A549 (cell line): ENCODE results near the gene SPEN. TPM values are rescaled to one million over a fixed set of nuclear protein-coding genes. Genes with fewer than 3 reads are reported as not detected.

Experiments
- ATAC-seq, 2 experiments: fragments of 200-7000 bp in 1 of 2; fragments of >200 bp in 1 of 2; cut with Nextera tagmentation in 1 of 2; cut with Tn5 transposase in 1 of 2; 3 replicates each; pipeline versions ENCODE4 v1.8.0 to v1.9.1; 2018 to 2020; ENCODE audit warnings: mild to moderate bottlenecking in 1 of 2, moderate library complexity in 1 of 2
- CTCF ChIA-PET: fragments of 300-600 bp; sonication (Branson Sonifier 250); formaldehyde crosslinking; extraction: SDS; loops from one replicate; lab custom pipeline; 2021; ENCODE audit warnings: antibody characterized with exemption, inconsistent platforms; lab: Yijun Ruan, JAX
- POLR2A ChIA-PET: fragments of 350-600 bp; formaldehyde crosslinking; extraction: SDS; loops from one replicate; lab custom pipeline; 2021; ENCODE audit warnings: antibody characterized with exemption, inconsistent platforms; lab: Yijun Ruan, JAX
- DNase-seq, 2 experiments: peaks; one replicate each; pipeline versions ENCODE4 v3.0.0 to v3.0.0-alpha.2; 2011 to 2016; ENCODE audit warnings: low read depth in 1 of 2, low spot score in 1 of 2
- FAIRE-seq: peaks from 2 replicates; lab custom pipeline; 2011; peaks lifted over from hg19 to GRCh38; lab: Jason Lieb, UNC
- H3K27ac ChIP-seq, 2 experiments: fragments of >200 bp; sonication (Bioruptor Twin); formaldehyde crosslinking; 3 replicates each; pipeline ENCODE4 v1.5.1; 2016 to 2017
- H3K4me1 ChIP-seq: fragments of >200 bp; sonication (Bioruptor Twin); formaldehyde crosslinking; 3 replicates; pipeline ENCODE4 v1.6.1; 2016
- H3K4me2 ChIP-seq: fragments of >200 bp; sonication (Bioruptor Twin); formaldehyde crosslinking; 3 replicates; pipeline ENCODE4 v1.6.1; 2016
- H3K4me3 ChIP-seq: fragments of >200 bp; sonication (Bioruptor Twin); formaldehyde crosslinking; 3 replicates; pipeline ENCODE4 v1.5.1; 2016
- H3K9me3 ChIP-seq: fragments of >200 bp; sonication (Bioruptor Twin); formaldehyde crosslinking; 3 replicates; pipeline ENCODE4 v1.6.1; 2016
- BHLHE40 ChIP-seq: IDR thresholded peaks from 2 replicates; pipeline ENCODE4 v1.6.1; 2012; ENCODE audit warnings: low read depth, low read length, inconsistent platforms
- CEBPB ChIP-seq, 2 experiments: fragments of >200 bp in 1 of 2; sonication (Bioruptor Twin) in 1 of 2; formaldehyde crosslinking in 1 of 2; IDR thresholded peaks; 2 replicates each; pipeline ENCODE4 v1.6.1; 2012 to 2016
- EHMT2 ChIP-seq: fragments of 200-600 bp; sonication (generic); IDR thresholded peaks from 2 replicates; pipeline ENCODE4 v1.6.1; 2016; ENCODE audit warnings: antibody characterized with exemption, low read depth, mild to moderate bottlenecking, moderate library complexity
- EP300 ChIP-seq, 2 experiments: fragments of >200 bp; sonication (Bioruptor Twin); formaldehyde crosslinking; IDR thresholded peaks; 2 replicates in 1 of 2; 3 replicates in 1 of 2; pipeline ENCODE4 v1.6.1; 2016 to 2017
- GATA3 ChIP-seq: IDR thresholded peaks from 2 replicates; pipeline ENCODE4 v1.6.1; 2012; ENCODE audit warnings: borderline replicate concordance
- HDAC2 ChIP-seq: fragments of 200-600 bp; sonication (generic); IDR thresholded peaks from 2 replicates; pipeline ENCODE4 v1.6.1; 2016
- JUN ChIP-seq, 2 experiments: fragments of >200 bp; sonication (Bioruptor Twin); formaldehyde crosslinking; IDR thresholded peaks; 2 replicates in 1 of 2; 3 replicates in 1 of 2; pipeline ENCODE4 v1.6.1; 2016 to 2017
- KDM1A ChIP-seq: fragments of 200-600 bp; sonication (generic); IDR thresholded peaks from 2 replicates; pipeline ENCODE4 v1.6.1; 2016; ENCODE audit warnings: low read depth, mild to moderate bottlenecking
- KDM5A ChIP-seq: fragments of 200-600 bp; sonication (generic); IDR thresholded peaks from 2 replicates; pipeline ENCODE4 v1.6.1; 2016; ENCODE audit warnings: antibody characterized with exemption, mild to moderate bottlenecking
- MAFK ChIP-seq: fragments of 450-650 bp; IDR thresholded peaks from 2 replicates; pipeline ENCODE4 v1.6.1; 2014; ENCODE audit not compliant: partially characterized antibody
- NPAS2 ChIP-seq: fragments of 250-450 bp; sonication (Bioruptor Pico); IDR thresholded peaks from 2 replicates; pipeline ENCODE4 v1.8.0; 2022; ENCODE audit warnings: mild to moderate bottlenecking, moderate library complexity, borderline replicate concordance
- POLR2A ChIP-seq: IDR thresholded peaks from 2 replicates; pipeline ENCODE4 v1.6.1; 2012; ENCODE audit warnings: mild to moderate bottlenecking, low read length
- RFX5 ChIP-seq: fragments of 450-650 bp; IDR thresholded peaks from 2 replicates; pipeline ENCODE4 v1.7.1; 2014; ENCODE audit warnings: antibody characterized with exemption, mild to moderate bottlenecking, moderate library complexity
- RNF2 ChIP-seq: fragments of 200-600 bp; sonication (generic); IDR thresholded peaks from 2 replicates; pipeline ENCODE4 v1.6.1; 2016; ENCODE audit warnings: low read depth, mild to moderate bottlenecking, antibody characterized with exemption, moderate library complexity, borderline replicate concordance
- SMC3 ChIP-seq: fragments of >200 bp; sonication (Bioruptor Twin); formaldehyde crosslinking; IDR thresholded peaks from 3 replicates; pipeline ENCODE4 v1.6.1; 2018; ENCODE audit warnings: inconsistent platforms
- ZNF302 ChIP-seq: fragments of 250-450 bp; sonication (Bioruptor Pico); IDR thresholded peaks from 2 replicates; pipeline ENCODE4 v1.9.0; 2021; ENCODE audit warnings: inconsistent platforms, mild to moderate bottlenecking, moderate library complexity
- WGBS: methylation state at CpG from one replicate; pipeline ENCODE4 v1.1.6; 2017; ENCODE audit errors: missing lambda C conversion rate; 5-methylcytosine and 5-hydroxymethylcytosine counted together
- polyA plus RNA-seq, 4 experiments: library from polyadenylated mRNA; depleted of rRNA in 3 of 4; stranded (reverse); fragments of >200 nt; fragmentation: RNase III in 1 of 4; extraction: RNeasy Plus Mini Kit Qiagen cat#74134 plus additional on column Dnase treatment in 1 of 4; gene quantifications; 2 replicates in 3 of 4; 3 replicates in 1 of 4; pipeline ENCODE4 v1.2.3, GENCODE V29; 2011 to 2017
- TF ChIP-seq, protein P1 (sequence below): fragments of 150-350 bp; IDR thresholded peaks from 2 replicates; pipeline ENCODE4 v1.6.1; 2014; ENCODE audit warnings: low read depth, mild to moderate bottlenecking, low read length
- TF ChIP-seq, protein P2 (sequence below): IDR thresholded peaks from 2 replicates; pipeline ENCODE4 v1.6.1; 2012; ENCODE audit warnings: low read depth, borderline replicate concordance
- TF ChIP-seq, protein P3 (sequence below): fragments of >200 bp; sonication (Bioruptor Twin); formaldehyde crosslinking; IDR thresholded peaks from 2 replicates; pipeline ENCODE4 v1.6.1; 2016
- TF ChIP-seq, protein P4 (sequence below): IDR thresholded peaks from 2 replicates; pipeline ENCODE4 v1.6.1; 2012
- TF ChIP-seq, protein P5 (sequence below): fragments of >200 bp; sonication (Bioruptor Twin); formaldehyde crosslinking; IDR thresholded peaks from 3 replicates; pipeline ENCODE4 v1.6.1; 2016
- TF ChIP-seq, protein P6 (sequence below): fragments of 250-450 bp; sonication (Bioruptor Pico); IDR thresholded peaks from 2 replicates; pipeline ENCODE4 v1.5.0; 2021; ENCODE audit warnings: mild to moderate bottlenecking, moderate library complexity, borderline replicate concordance
- TF ChIP-seq, protein P7 (sequence below): fragments of 250-450 bp; sonication (Bioruptor Pico); IDR thresholded peaks from 2 replicates; pipeline ENCODE4 v1.5.0; 2020; ENCODE audit warnings: low read depth, mild to moderate bottlenecking, moderate library complexity
- TF ChIP-seq, protein P8 (sequence below): IDR thresholded peaks from 2 replicates; pipeline ENCODE4 v1.6.1; 2012

The SPEN gene
- polyA plus RNA-seq, 2 of the 4 experiments (the other 2 are of a cell fraction), result 7.0 to 15.5 TPM

DNA sequence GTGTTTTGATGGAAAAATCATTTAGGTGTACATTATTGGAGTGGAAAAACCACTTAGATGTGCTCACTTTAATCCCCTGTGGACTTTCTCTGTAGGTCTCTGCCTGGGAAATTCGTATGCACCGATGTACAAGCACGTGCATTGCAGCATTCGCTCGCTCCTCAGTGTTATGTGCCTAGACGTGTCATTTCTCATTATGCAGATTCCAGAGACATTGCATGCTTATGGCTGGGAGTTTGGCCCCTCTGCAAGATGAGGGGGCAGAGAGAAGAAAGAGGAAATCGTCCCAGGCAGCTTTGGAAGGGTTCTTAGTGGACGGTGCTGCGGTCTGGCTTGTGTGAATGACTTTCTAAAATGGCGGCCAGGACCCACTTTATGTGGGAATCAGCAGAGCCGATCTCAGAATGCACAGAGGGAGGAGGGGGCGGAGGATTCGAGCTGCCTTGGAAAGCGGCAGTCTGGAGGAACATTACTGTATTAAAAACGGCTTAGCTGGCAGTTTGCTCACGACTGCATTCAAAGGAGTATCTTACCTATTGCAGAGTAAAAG, 2.3 kb downstream of the SPEN start:
- FAIRE-seq, result no peak
- CTCF ChIA-PET, result interaction anchor here (0.8 to 1.4 kb wide), 5 partner anchors 10 to 101 kb away, joined by 3 to 4 read pairs (median 3); no protein-coding TSS in a partner anchor
- POLR2A ChIA-PET, result interaction anchor here (1.1 to 4.4 kb wide), 5 partner anchors 12 to 55 kb away, joined by 3 to 30 read pairs (median 4); no protein-coding TSS in a partner anchor

DNA sequence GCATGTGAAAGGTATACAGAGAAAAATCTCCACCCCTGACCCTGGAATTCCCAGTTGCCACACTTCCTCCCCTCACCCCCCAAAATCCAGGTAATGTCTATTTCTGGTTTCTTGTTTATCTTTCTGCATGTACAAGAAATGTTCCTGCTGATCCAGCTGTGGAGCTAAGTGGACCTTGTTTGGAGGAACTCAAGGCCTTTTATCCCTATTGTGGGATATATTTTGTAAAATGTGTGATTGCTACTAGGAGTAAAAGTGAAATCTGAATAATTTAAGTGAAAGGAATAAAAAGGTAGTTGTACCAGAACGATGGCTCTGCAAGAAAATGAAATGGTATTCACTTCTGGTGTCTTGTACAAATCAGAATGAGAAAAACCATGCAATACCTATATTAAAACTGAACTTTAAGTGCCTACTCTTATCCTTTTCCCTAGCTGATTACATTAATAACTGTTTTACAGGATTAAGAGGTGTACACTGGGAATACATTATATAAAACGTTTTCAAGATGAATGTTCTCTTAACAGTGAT, 3.0 kb downstream of the SPEN start:
- Histone ChIP-seq H3K4me2 (peak overlapping the region; percentile 96), H3K9me3 (no peaks in the 10 kb centered on the region), H3K4me3 (peak overlapping the region; percentile 99; the same call in 2 of the 3 replicates), H3K4me1 (peaks cover 30% of the 10 kb centered on the region), H3K27ac (peak overlapping the region; percentile 98 to 100)
- ATAC-seq (no peak), FAIRE-seq (no peak), DNase-seq (no peak)
- WGBS, result 16% methylated on average over 2 of the region's 2 CpGs
- CTCF ChIA-PET, result interaction anchor here (0.7 to 1.4 kb wide), 4 partner anchors 9 to 59 kb away, joined by 3 to 4 read pairs (median 3); no protein-coding TSS in a partner anchor
- POLR2A ChIA-PET, result interaction anchor here (1.7 to 4.4 kb wide), 3 partner anchors 13 to 51 kb away, joined by 4 to 30 read pairs (median 23); no protein-coding TSS in a partner anchor
- TF ChIP-seq, protein P1, sequence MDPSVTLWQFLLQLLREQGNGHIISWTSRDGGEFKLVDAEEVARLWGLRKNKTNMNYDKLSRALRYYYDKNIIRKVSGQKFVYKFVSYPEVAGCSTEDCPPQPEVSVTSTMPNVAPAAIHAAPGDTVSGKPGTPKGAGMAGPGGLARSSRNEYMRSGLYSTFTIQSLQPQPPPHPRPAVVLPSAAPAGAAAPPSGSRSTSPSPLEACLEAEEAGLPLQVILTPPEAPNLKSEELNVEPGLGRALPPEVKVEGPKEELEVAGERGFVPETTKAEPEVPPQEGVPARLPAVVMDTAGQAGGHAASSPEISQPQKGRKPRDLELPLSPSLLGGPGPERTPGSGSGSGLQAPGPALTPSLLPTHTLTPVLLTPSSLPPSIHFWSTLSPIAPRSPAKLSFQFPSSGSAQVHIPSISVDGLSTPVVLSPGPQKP, result no peak
- no peak for TF ChIP-seq SMC3
- no peak for TF ChIP-seq MAFK
- no peak for TF ChIP-seq POLR2A
- TF ChIP-seq RFX5, result no peak
- TF ChIP-seq, protein P2, sequence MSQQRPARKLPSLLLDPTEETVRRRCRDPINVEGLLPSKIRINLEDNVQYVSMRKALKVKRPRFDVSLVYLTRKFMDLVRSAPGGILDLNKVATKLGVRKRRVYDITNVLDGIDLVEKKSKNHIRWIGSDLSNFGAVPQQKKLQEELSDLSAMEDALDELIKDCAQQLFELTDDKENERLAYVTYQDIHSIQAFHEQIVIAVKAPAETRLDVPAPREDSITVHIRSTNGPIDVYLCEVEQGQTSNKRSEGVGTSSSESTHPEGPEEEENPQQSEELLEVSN, result no peak
- TF ChIP-seq, protein P3, sequence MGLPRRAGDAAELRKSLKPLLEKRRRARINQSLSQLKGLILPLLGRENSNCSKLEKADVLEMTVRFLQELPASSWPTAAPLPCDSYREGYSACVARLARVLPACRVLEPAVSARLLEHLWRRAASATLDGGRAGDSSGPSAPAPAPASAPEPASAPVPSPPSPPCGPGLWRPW, result no peak
- no peak for TF ChIP-seq KDM1A
- TF ChIP-seq, protein P4, sequence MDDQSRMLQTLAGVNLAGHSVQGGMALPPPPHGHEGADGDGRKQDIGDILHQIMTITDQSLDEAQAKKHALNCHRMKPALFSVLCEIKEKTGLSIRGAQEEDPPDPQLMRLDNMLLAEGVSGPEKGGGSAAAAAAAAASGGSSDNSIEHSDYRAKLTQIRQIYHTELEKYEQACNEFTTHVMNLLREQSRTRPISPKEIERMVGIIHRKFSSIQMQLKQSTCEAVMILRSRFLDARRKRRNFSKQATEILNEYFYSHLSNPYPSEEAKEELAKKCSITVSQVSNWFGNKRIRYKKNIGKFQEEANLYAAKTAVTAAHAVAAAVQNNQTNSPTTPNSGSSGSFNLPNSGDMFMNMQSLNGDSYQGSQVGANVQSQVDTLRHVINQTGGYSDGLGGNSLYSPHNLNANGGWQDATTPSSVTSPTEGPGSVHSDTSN, result no peak
- no peak for TF ChIP-seq EP300 (IDR thresholded peaks at IDR 0.05)
- TF ChIP-seq, protein P5, sequence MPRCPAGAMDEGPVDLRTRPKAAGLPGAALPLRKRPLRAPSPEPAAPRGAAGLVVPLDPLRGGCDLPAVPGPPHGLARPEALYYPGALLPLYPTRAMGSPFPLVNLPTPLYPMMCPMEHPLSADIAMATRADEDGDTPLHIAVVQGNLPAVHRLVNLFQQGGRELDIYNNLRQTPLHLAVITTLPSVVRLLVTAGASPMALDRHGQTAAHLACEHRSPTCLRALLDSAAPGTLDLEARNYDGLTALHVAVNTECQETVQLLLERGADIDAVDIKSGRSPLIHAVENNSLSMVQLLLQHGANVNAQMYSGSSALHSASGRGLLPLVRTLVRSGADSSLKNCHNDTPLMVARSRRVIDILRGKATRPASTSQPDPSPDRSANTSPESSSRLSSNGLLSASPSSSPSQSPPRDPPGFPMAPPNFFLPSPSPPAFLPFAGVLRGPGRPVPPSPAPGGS, result no peak
- no peak for TF ChIP-seq NPAS2 (CRISPR knock-in tag)
- TF ChIP-seq, protein P6, sequence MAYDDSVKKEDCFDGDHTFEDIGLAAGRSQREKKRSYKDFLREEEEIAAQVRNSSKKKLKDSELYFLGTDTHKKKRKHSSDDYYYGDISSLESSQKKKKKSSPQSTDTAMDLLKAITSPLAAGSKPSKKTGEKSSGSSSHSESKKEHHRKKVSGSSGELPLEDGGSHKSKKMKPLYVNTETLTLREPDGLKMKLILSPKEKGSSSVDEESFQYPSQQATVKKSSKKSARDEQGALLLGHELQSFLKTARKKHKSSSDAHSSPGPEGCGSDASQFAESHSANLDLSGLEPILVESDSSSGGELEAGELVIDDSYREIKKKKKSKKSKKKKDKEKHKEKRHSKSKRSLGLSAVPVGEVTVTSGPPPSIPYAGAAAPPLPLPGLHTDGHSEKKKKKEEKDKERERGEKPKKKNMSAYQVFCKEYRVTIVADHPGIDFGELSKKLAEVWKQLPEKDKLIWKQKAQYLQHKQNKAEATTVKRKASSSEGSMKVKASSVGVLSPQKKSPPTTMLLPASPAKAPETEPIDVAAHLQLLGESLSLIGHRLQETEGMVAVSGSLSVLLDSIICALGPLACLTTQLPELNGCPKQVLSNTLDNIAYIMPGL (CRISPR knock-in tag), result no peak
- no peak for TF ChIP-seq ZNF302
- TF ChIP-seq JUN (IDR thresholded peaks at IDR 0.05), result no peak

More for the DNA sequence above, 2.3 kb downstream of the SPEN start:
- WGBS, result under 1% methylated on average over 16 of the region's 16 CpGs
- Histone ChIP-seq H3K4me2 (peak overlapping the region; percentile 96), H3K27ac (peak overlapping the region; percentile 98 to 100), H3K4me3 (peak overlapping the region; percentile 99), H3K9me3 (no peaks in the 10 kb centered on the region), H3K4me1 (peaks cover 35% of the 10 kb centered on the region)
- DNase-seq (peak; percentile 33 to 75), ATAC-seq (peak; percentile 65 to 79)
- TF ChIP-seq MAFK, result peak; percentile 84
- TF ChIP-seq GATA3, result peak; percentile 26; the same call in 1 of the 2 replicates
- peak in 1 of 2 experiments; percentile 2; a peak in 1 of 4 replicates for TF ChIP-seq CEBPB (IDR thresholded peaks at IDR 0.05)
- no peak for TF ChIP-seq HDAC2
- no peak for TF ChIP-seq EP300 (IDR thresholded peaks at IDR 0.05)
- TF ChIP-seq, protein P5, result no peak
- TF ChIP-seq, protein P7, sequence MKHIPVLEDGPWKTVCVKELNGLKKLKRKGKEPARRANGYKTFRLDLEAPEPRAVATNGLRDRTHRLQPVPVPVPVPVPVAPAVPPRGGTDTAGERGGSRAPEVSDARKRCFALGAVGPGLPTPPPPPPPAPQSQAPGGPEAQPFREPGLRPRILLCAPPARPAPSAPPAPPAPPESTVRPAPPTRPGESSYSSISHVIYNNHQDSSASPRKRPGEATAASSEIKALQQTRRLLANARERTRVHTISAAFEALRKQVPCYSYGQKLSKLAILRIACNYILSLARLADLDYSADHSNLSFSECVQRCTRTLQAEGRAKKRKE (CRISPR knock-in tag), result no peak
- TF ChIP-seq RNF2, result no peak
- TF ChIP-seq BHLHE40, result peak; percentile 11; the same call in 1 of the 2 replicates
- TF ChIP-seq, protein P8, sequence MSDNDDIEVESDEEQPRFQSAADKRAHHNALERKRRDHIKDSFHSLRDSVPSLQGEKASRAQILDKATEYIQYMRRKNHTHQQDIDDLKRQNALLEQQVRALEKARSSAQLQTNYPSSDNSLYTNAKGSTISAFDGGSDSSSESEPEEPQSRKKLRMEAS, result peak; percentile 85
- TF ChIP-seq, protein P2, result peak; percentile 35; the same call in 1 of the 2 replicates
- TF ChIP-seq JUN (IDR thresholded peaks at IDR 0.05), result peak in 1 of 2 experiments; percentile 9; a peak in 1 of 5 replicates
- TF ChIP-seq EHMT2, result no peak
- TF ChIP-seq KDM5A, result no peak
